Neural crest cell (in vitro differentiated cells): ENCODE data around the gene ARHGDIG. TPM values are rescaled to one million over a fixed set of nuclear protein-coding genes. Genes with fewer than 3 reads are reported as not detected.

Experiments
- DNase-seq: peaks from one replicate; pipeline ENCODE4 v3.0.0; 2021; ENCODE audit warnings: low read depth, mixed read lengths, low spot score
- H3K27ac Mint-ChIP-seq: one replicate; pipeline ENCODE4 v1.8.0; 2021; ENCODE audit warnings: mild to moderate bottlenecking, mixed read lengths; ENCODE audit not compliant: unreplicated experiment
- H3K27me3 Mint-ChIP-seq: 2 replicates; pipeline ENCODE4 v1.8.0; 2021; ENCODE audit warnings: low read depth, mild to moderate bottlenecking, mixed read lengths
- H3K36me3 Mint-ChIP-seq: 2 replicates; pipeline ENCODE4 v1.8.0; 2021; ENCODE audit warnings: low read depth, mild to moderate bottlenecking, mixed read lengths
- H3K4me1 Mint-ChIP-seq: 2 replicates; pipeline ENCODE4 v1.8.0; 2021; ENCODE audit warnings: mixed read lengths
- H3K4me3 Mint-ChIP-seq: one replicate; pipeline ENCODE4 v1.8.0; 2021; ENCODE audit warnings: mild to moderate bottlenecking, mixed read lengths
- H3K9me3 Mint-ChIP-seq: 2 replicates; pipeline ENCODE4 v1.8.0; 2021; ENCODE audit warnings: mixed read lengths
- CTCF ChIP-seq: fragments of 200-600 bp; sonication (generic); conservative IDR thresholded peaks from 2 replicates; pipeline ENCODE4 v1.5.0; 2021; ENCODE audit warnings: antibody characterized with exemption, mild to moderate bottlenecking
- total RNA-seq: library from RNA; stranded (reverse); gene quantifications from 2 replicates; pipeline ENCODE4 v1.2.1, GENCODE V29; 2021

Gene ARHGDIG
- total RNA-seq, 1 donor from 2014 or later, result 3.0 TPM

- H3K4me1 Mint-ChIP-seq, result no peaks in the 10 kb centered on the region
- no peak for TF ChIP-seq CTCF
- no peaks in the 10 kb centered on the region for H3K36me3 Mint-ChIP-seq
- H3K27me3 Mint-ChIP-seq, result peaks cover 56% of the 10 kb centered on the region
- H3K4me3 Mint-ChIP-seq, result peak overlapping the region; percentile 9
- no peak overlapping the region for H3K27ac Mint-ChIP-seq
- DNase-seq, result no peak
- no peaks in the 10 kb centered on the region for H3K9me3 Mint-ChIP-seq
Observed at GRCh38 chr16:279531-279930, 860 bp upstream of the ARHGDIG start.

- Mint-ChIP-seq H3K27ac (no peak overlapping the region), H3K4me1 (no peaks in the 10 kb centered on the region), H3K36me3 (no peaks in the 10 kb centered on the region), H3K9me3 (no peaks in the 10 kb centered on the region), H3K27me3 (peaks cover 51% of the 10 kb centered on the region), H3K4me3 (no peak overlapping the region)
- TF ChIP-seq CTCF, result no peak
- no peak for DNase-seq
Observed at GRCh38 chr16:280005-280460, 358 bp upstream of the ARHGDIG start.

- no peaks in the 10 kb centered on the region for H3K36me3 Mint-ChIP-seq
- H3K4me1 Mint-ChIP-seq, result no peaks in the 10 kb centered on the region
- no peak overlapping the region for H3K27ac Mint-ChIP-seq
- H3K4me3 Mint-ChIP-seq, result peak overlapping the region; percentile 69
- H3K27me3 Mint-ChIP-seq, result peaks cover 46% of the 10 kb centered on the region
- DNase-seq, result no peak
- no peak for TF ChIP-seq CTCF
- H3K9me3 Mint-ChIP-seq, result no peaks in the 10 kb centered on the region
Observed at GRCh38 chr16:280991-281659, 734 bp downstream of the ARHGDIG start.

GRCh38 chr16:281660-282255 is 1.4 kb downstream of the ARHGDIG start:
- Mint-ChIP-seq H3K4me3 (no peak overlapping the region), H3K36me3 (peaks cover 3% of the 10 kb centered on the region), H3K9me3 (no peaks in the 10 kb centered on the region), H3K4me1 (no peaks in the 10 kb centered on the region), H3K27me3 (peaks cover 40% of the 10 kb centered on the region), H3K27ac (no peak overlapping the region)
- no peak for DNase-seq
- no peak for TF ChIP-seq CTCF

- Mint-ChIP-seq H3K4me1 (no peaks in the 10 kb centered on the region), H3K4me3 (no peak overlapping the region), H3K27ac (no peak overlapping the region), H3K9me3 (no peaks in the 10 kb centered on the region), H3K36me3 (peaks cover 3% of the 10 kb centered on the region), H3K27me3 (peaks cover 32% of the 10 kb centered on the region)
- DNase-seq, result no peak
- no peak for TF ChIP-seq CTCF
Observed at GRCh38 chr16:282491-282890, 2.1 kb downstream of the ARHGDIG start.
